Heart right ventricle (tissue), 16 donors: Measurements from ENCODE around the gene ADAMTS17. TPM values are rescaled to one million over a fixed set of nuclear protein-coding genes. Genes with fewer than 3 reads are reported as not detected.

ENCODE experiments used
- ATAC-seq, 8 donors: fragments of 200-7000 bp; cut with Tn5 transposase; one replicate each; pipeline ENCODE4 v1.9.1; 2020; ENCODE audit warnings: mild to moderate bottlenecking in 8 of 8, moderate library complexity in 8 of 8, moderate number of reproducible peaks in 1 of 8
- DNase-seq, 2 donors: peaks; one replicate each; pipeline ENCODE4 v3.0.0-alpha.2; 2020
- H3K27ac ChIP-seq, 10 donors: fragments of 200-600 bp; sonication (generic) in 2 of 10; one replicate each; pipeline versions ENCODE4 v1.5.0 to v1.8.0; 2020 to 2022; ENCODE audit warnings: mild to moderate bottlenecking in 3 of 10
- H3K27me3 ChIP-seq, 7 donors: fragments of 200-600 bp; one replicate each; pipeline ENCODE4 v1.8.0; 2021 to 2022; ENCODE audit warnings: mild to moderate bottlenecking in 2 of 7
- H3K36me3 ChIP-seq, 9 donors: fragments of 200-600 bp; sonication (generic) in 1 of 9; one replicate each; pipeline versions ENCODE4 v1.5.0 to v1.8.0; 2020 to 2022; ENCODE audit warnings: mild to moderate bottlenecking in 2 of 9
- H3K4me1 ChIP-seq, 9 donors: fragments of 200-600 bp; sonication (generic) in 1 of 9; one replicate each; pipeline versions ENCODE4 v1.5.0 to v1.8.0; 2020 to 2022; ENCODE audit warnings: mild to moderate bottlenecking in 4 of 9
- H3K4me3 ChIP-seq, 10 donors: fragments of 200-600 bp; sonication (generic) in 2 of 10; one replicate each; pipeline versions ENCODE4 v1.5.0 to v1.8.0; 2020 to 2022; ENCODE audit warnings: mild to moderate bottlenecking in 7 of 10, moderate library complexity in 2 of 10
- H3K9me3 ChIP-seq, 11 donors: fragments of 200-600 bp in 10 of 11; sonication (generic) in 2 of 11; one replicate each; pipeline versions ENCODE4 v1.5.0 to v1.8.0; 2013 to 2022; ENCODE audit warnings: mild to moderate bottlenecking in 2 of 11, control low read depth in 1 of 11, moderate library complexity in 1 of 11
- WGBS, 2 donors: extraction: QIAGEN DNeasy Blood & Tissue Kit; methylation state at CpG; one replicate each; pipeline ENCODE4 v1.1.7; 2013; ENCODE audit warnings: inconsistent platforms in 1 of 2; 5-methylcytosine and 5-hydroxymethylcytosine counted together
- intact Hi-C, 10 donors: fragments of 100-400 bp; cut with DNase I; formaldehyde crosslinking; loops; one replicate each; pipeline versions ENCODE4 v1.11.1 to v1.14.2; 2022
- polyA plus RNA-seq, 2 donors: library from polyadenylated mRNA; stranded (reverse); fragments of 200-250 nt; gene quantifications; one replicate each; pipeline ENCODE4 v1.2.3, GENCODE V29; 2013
- total RNA-seq, 10 donors: library from RNA; stranded (reverse); fragmentation: NEBNext Ultra II Directional in 3 of 10; extraction: Animal tissue kit (Norgen Biotek cat#: 25700) in 3 of 10; gene quantifications; one replicate each; pipeline versions ENCODE4 v1.2.1 to v1.2.4, GENCODE V29; 2021 to 2023
- TF ChIP-seq, protein P1 (sequence below), 9 donors: fragments of 200-600 bp; sonication (generic) in 2 of 9; IDR thresholded peaks; one replicate each; pipeline versions ENCODE4 v1.5.0 to v1.8.0; 2021 to 2022; ENCODE audit warnings: antibody characterized with exemption in 9 of 9, mild to moderate bottlenecking in 5 of 9, moderate library complexity in 1 of 9
- donor health status: Arrhythmogenic right ventricular cardiomyopathy.
- donor health status: ischemic (EF 13 %, LVEDD 7.1; RV severe dilation, severe dysfunction).
- donor health status: healthy with polysubstance abuse.
- donor health status: DM: no; HTN: yes; CAD: no.
- donor health status: DM: no; HTN: no; CAD: no.
- donor health status: ischemic (EF 25% LVEDD 6.9; RV normal size, moderate dysfunction).
- donor health status: ischemic (EF 25% LVEDD 5.7; RV mildly dilated, moderate dysfunction).
- donor health status: healthy.
- donor health status: DM: yes; HTN: yes; CAD: no.
- donor health status: Ischemic cardiomyopathy.
- donor health status: ischemic (EF 35%, LVEDD 5.7; RV mildly dilated, moderate dysfunction).
- donor health status: nonischemic (EF 11% LVEDD 7.7; RV severe dilation, severe dysfunction).
- donor health status: DM: yes; HTN: yes; CAD: no.
- donor health status: PGD.
- donor health status: ischemic (EF 29% LVEDD 5.4; RV normal size, mild dysfunction).
- donor health status: nonischemic (EF 23%, LVEDD 6.1; RV moderate dilation, normal function).

The ADAMTS17 gene
- total and polyA plus RNA-seq, 12 donors, result 0.47 to 5.0 (median 1.2) TPM

DNA sequence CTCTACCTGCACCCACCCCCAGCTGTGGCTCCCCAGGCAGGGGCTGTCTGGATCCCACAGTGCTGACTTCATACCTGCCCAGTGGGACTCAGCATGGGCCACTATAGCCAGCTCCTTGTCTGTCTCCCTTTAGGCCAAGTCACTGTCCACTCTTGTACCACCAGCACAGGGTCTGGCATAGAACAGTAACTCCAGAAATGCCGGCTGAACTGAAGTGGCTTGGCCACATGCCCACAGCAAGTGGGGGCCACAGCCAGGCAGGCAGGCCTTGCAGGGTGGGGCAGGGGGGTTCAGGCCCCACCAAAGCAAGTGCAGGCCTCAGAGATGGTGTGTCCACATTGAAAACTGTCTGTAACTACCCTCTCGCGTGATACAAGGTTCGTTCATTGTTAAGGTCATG lies 355.9 kb downstream of the ADAMTS17 start:
- no peaks in the 10 kb centered on the region for H3K36me3 ChIP-seq
- no peak for ATAC-seq
- no peaks in the 10 kb centered on the region for H3K27me3 ChIP-seq
- no peak for DNase-seq
- H3K4me1 ChIP-seq, result peaks cover 0 to 25% (median 6%) of the 10 kb centered on the region in 9 donors
- H3K4me3 ChIP-seq, result no peak overlapping the region
- WGBS, 2 donors, result 82% methylated on average over 4 of the region's 4 CpGs
- TF ChIP-seq, protein P1, sequence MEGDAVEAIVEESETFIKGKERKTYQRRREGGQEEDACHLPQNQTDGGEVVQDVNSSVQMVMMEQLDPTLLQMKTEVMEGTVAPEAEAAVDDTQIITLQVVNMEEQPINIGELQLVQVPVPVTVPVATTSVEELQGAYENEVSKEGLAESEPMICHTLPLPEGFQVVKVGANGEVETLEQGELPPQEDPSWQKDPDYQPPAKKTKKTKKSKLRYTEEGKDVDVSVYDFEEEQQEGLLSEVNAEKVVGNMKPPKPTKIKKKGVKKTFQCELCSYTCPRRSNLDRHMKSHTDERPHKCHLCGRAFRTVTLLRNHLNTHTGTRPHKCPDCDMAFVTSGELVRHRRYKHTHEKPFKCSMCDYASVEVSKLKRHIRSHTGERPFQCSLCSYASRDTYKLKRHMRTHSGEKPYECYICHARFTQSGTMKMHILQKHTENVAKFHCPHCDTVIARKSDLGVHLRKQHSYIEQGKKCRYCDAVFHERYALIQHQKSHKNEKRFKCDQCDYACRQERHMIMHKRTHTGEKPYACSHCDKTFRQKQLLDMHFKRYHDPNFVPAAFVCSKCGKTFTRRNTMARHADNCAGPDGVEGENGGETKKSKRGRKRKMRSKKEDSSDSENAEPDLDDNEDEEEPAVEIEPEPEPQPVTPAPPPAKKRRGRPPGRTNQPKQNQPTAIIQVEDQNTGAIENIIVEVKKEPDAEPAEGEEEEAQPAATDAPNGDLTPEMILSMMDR (IDR thresholded peaks at IDR 0.05), result no peak
- H3K27ac ChIP-seq, result no peak overlapping the region
- intact Hi-C loops, result loop anchor here in 1 of 10 donors (10.0 kb wide), 1 partner anchor 129 kb away; no protein-coding TSS in a partner anchor
- peaks cover 0 to 8% (median 0%) of the 10 kb centered on the region in 11 donors for H3K9me3 ChIP-seq

- peaks cover 0 to 8% (median 0%) of the 10 kb centered on the region in 11 donors for H3K9me3 ChIP-seq
- peak overlapping the region in 4 of 10 donors; percentile 39 to 79 (median 73) for H3K27ac ChIP-seq
- H3K27me3 ChIP-seq, result no peaks in the 10 kb centered on the region
- no peaks in the 10 kb centered on the region for H3K36me3 ChIP-seq
- DNase-seq, result no peak
- 95 to 96% methylated on average over 18 of the region's 18 CpGs for WGBS, 2 donors
- H3K4me3 ChIP-seq, result no peak overlapping the region
- ATAC-seq, result no peak
- intact Hi-C loops, result loop anchor here in 1 of 10 donors (10.0 kb wide), 1 partner anchor 130 kb away; no protein-coding TSS in a partner anchor
- TF ChIP-seq, protein P1 (IDR thresholded peaks at IDR 0.05), result no peak
- H3K4me1 ChIP-seq, result peaks cover 0 to 30% (median 7%) of the 10 kb centered on the region in 9 donors
These were observed 357.1 kb downstream of the ADAMTS17 start for GRCh38 chr15:99984491-99985243.

- no peaks in the 10 kb centered on the region for H3K36me3 ChIP-seq
- H3K9me3 ChIP-seq, result peaks cover 0 to 8% (median 0%) of the 10 kb centered on the region in 11 donors
- H3K4me3 ChIP-seq, result no peak overlapping the region
- intact Hi-C loops, result loop anchor here in 1 of 10 donors (10.0 kb wide), 1 partner anchor 131 kb away; no protein-coding TSS in a partner anchor
- no peaks in the 10 kb centered on the region for H3K27me3 ChIP-seq
- ATAC-seq (peak in 1 of 8 donors; percentile 38), DNase-seq (no peak)
- TF ChIP-seq, protein P1 (IDR thresholded peaks at IDR 0.05), result no peak
- H3K4me1 ChIP-seq, result peaks cover 0 to 30% (median 7%) of the 10 kb centered on the region in 9 donors
- peak overlapping the region in 8 of 10 donors; percentile 23 to 79 (median 54) for H3K27ac ChIP-seq
- 42 to 48% methylated on average over 17 of the region's 17 CpGs for WGBS, 2 donors
These were observed 357.9 kb downstream of the ADAMTS17 start for GRCh38 chr15:99983886-99984286.

GRCh38 chr15:99983171-99983885 lies 358.4 kb downstream of the ADAMTS17 start:
- no peaks in the 10 kb centered on the region for H3K27me3 ChIP-seq

More at GRCh38 chr15:99983171-99983885, 358.4 kb downstream of the ADAMTS17 start:
- ATAC-seq (peak in 6 of 8 donors; percentile 30 to 62 (median 46)), DNase-seq (no peak)
- Histone ChIP-seq H3K4me3 (no peak overlapping the region), H3K27ac (peak overlapping the region in 7 of 10 donors; percentile 22 to 79 (median 63)), H3K36me3 (no peaks in the 10 kb centered on the region), H3K4me1 (peaks cover 0 to 30% (median 7%) of the 10 kb centered on the region in 9 donors), H3K9me3 (peaks cover 0 to 4% (median 0%) of the 10 kb centered on the region in 11 donors)
- TF ChIP-seq, protein P1 (IDR thresholded peaks at IDR 0.05), result no peak
- intact Hi-C loops, result loop anchor here in 1 of 10 donors (10.0 kb wide), 1 partner anchor 131 kb away; no protein-coding TSS in a partner anchor
- 53 to 54% methylated on average over 15 of the region's 15 CpGs for WGBS, 2 donors
